Ishikawa (cell line): ENCODE measurements around the gene MRPS22.

Experiments used
- CEBPB ChIP-seq: IDR thresholded peaks from 2 replicates; pipeline ENCODE4 v1.6.1; 2012
- CREB1 ChIP-seq: IDR thresholded peaks from 2 replicates; pipeline ENCODE4 v1.6.1; 2012; ENCODE audit warnings: low read depth
- EGR1 ChIP-seq: IDR thresholded peaks from 2 replicates; pipeline ENCODE4 v1.6.1; 2012
- EP300 ChIP-seq: IDR thresholded peaks from 2 replicates; pipeline ENCODE4 v1.6.1; 2012; ENCODE audit warnings: borderline replicate concordance
- FOXM1 ChIP-seq: IDR thresholded peaks from 2 replicates; pipeline ENCODE4 v1.6.1; 2012; ENCODE audit warnings: low read depth, borderline replicate concordance
- NFIC ChIP-seq: IDR thresholded peaks from 2 replicates; pipeline ENCODE4 v1.6.1; 2012
- RAD21 ChIP-seq: IDR thresholded peaks from 2 replicates; pipeline ENCODE4 v1.6.1; 2012; ENCODE audit warnings: low read depth
- TAF1 ChIP-seq: IDR thresholded peaks from 2 replicates; pipeline ENCODE4 v1.6.1; 2012; ENCODE audit warnings: low read depth, mild to moderate bottlenecking
- TCF12 ChIP-seq: IDR thresholded peaks from 2 replicates; pipeline ENCODE4 v1.6.1; 2012; ENCODE audit warnings: low read depth
- TEAD4 ChIP-seq: IDR thresholded peaks from 2 replicates; pipeline ENCODE4 v1.6.1; 2012
- YY1 ChIP-seq: IDR thresholded peaks from 2 replicates; pipeline ENCODE4 v1.6.1; 2012; ENCODE audit warnings: low read depth
- ZBTB7A ChIP-seq: IDR thresholded peaks from 2 replicates; pipeline ENCODE4 v1.6.1; 2012; ENCODE audit warnings: low read depth
- TF ChIP-seq, protein P1 (sequence below): IDR thresholded peaks from 2 replicates; pipeline ENCODE4 v1.6.1; 2012
- TF ChIP-seq, protein P2 (sequence below): IDR thresholded peaks from 2 replicates; pipeline ENCODE4 v1.6.1; 2012
- TF ChIP-seq, protein P3 (sequence below): IDR thresholded peaks from 2 replicates; pipeline ENCODE4 v1.6.1; 2012; ENCODE audit warnings: low read depth, mild to moderate bottlenecking

MRPS22 gene

DNA sequence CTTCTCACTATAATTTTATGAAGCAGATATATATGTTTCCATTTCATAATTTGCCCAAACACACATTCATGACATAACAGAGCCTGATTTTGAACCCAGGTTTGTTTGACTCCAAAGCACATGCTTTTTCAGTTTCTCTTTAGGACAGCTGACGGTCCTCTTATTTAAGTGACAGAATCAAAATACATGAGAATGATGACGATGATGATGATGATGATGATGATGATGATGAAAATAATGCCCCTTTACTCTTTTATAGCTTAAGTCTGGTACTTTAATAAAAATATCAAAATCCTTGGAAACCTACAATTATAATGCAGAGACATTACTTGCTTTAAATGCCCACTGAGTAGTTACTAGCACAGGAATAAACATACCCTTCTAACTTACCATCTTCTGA, 30.3 kb downstream of the MRPS22 start:
- TF ChIP-seq, protein P1, sequence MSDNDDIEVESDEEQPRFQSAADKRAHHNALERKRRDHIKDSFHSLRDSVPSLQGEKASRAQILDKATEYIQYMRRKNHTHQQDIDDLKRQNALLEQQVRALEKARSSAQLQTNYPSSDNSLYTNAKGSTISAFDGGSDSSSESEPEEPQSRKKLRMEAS, result no peak
- TF ChIP-seq CEBPB, result no peak
- TF ChIP-seq EP300, result no peak
- TF ChIP-seq TEAD4, result no peak
- no peak for TF ChIP-seq TCF12
- no peak for TF ChIP-seq CREB1
- TF ChIP-seq YY1, result no peak
- TF ChIP-seq TAF1, result no peak
- no peak for TF ChIP-seq ZBTB7A

DNA sequence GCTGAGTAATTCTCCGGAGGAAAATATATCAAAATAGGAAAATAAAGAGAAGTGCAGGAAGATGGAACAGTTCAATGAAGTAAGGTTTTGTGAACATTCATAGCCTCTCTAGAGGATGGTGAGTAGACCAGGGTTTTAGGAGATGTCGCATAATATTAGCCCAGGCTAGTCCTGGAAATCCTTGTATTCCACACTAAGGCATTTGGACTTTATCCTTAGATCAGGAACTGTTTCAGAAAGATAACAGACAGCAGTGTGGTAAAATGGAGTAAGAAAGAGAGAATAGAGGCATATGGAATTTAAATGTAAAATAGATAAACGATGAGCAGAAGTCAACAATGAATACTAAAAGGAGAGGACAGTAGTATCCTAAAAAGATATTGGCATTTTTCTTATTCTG, 33.6 kb downstream of the MRPS22 start:
- TF ChIP-seq EP300, result no peak
- no peak for TF ChIP-seq TEAD4
- no peak for TF ChIP-seq CEBPB
- no peak for TF ChIP-seq FOXM1
- TF ChIP-seq RAD21, result no peak
- TF ChIP-seq, protein P1, result no peak
- TF ChIP-seq, protein P2, sequence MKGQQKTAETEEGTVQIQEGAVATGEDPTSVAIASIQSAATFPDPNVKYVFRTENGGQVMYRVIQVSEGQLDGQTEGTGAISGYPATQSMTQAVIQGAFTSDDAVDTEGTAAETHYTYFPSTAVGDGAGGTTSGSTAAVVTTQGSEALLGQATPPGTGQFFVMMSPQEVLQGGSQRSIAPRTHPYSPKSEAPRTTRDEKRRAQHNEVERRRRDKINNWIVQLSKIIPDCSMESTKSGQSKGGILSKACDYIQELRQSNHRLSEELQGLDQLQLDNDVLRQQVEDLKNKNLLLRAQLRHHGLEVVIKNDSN, result no peak
- TF ChIP-seq, protein P3, sequence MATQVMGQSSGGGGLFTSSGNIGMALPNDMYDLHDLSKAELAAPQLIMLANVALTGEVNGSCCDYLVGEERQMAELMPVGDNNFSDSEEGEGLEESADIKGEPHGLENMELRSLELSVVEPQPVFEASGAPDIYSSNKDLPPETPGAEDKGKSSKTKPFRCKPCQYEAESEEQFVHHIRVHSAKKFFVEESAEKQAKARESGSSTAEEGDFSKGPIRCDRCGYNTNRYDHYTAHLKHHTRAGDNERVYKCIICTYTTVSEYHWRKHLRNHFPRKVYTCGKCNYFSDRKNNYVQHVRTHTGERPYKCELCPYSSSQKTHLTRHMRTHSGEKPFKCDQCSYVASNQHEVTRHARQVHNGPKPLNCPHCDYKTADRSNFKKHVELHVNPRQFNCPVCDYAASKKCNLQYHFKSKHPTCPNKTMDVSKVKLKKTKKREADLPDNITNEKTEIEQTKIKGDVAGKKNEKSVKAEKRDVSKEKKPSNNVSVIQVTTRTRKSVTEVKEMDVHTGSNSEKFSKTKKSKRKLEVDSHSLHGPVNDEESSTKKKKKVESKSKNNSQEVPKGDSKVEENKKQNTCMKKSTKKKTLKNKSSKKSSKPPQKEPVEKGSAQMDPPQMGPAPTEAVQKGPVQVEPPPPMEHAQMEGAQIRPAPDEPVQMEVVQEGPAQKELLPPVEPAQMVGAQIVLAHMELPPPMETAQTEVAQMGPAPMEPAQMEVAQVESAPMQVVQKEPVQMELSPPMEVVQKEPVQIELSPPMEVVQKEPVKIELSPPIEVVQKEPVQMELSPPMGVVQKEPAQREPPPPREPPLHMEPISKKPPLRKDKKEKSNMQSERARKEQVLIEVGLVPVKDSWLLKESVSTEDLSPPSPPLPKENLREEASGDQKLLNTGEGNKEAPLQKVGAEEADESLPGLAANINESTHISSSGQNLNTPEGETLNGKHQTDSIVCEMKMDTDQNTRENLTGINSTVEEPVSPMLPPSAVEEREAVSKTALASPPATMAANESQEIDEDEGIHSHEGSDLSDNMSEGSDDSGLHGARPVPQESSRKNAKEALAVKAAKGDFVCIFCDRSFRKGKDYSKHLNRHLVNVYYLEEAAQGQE, result no peak
- TF ChIP-seq ZBTB7A, result no peak
- no peak for TF ChIP-seq EGR1
- TF ChIP-seq CREB1, result no peak
- no peak for TF ChIP-seq TCF12
- no peak for TF ChIP-seq TAF1
- no peak for TF ChIP-seq NFIC
- TF ChIP-seq YY1, result no peak

DNA sequence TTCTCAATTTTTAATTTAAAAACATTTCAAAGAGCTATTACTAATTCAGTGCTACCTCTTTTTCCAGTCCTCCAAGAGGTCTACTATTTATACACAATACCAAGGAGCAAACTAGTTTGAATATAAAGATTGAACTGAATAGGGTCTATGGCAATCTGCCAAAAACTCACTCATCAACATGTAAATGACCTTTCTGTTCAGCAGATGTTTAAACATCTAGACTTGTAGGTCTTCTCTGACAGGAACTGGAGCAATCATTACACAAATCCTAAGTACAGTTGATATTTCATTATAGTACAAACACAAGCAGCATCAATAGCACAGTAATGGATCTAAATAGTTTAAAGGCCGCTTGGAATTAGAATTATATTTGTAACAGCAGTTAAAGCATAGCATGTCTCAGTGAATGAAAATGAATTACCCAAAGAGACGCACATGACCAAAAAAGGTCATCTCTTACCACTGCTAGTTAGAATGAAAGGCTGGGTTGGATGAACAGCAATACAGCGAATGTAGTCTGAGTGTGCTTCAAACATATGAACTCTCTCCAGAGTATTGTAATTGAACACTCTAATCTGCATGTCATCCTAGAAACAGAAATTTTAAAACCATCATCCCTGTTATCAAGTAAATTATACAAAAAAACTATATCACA, 34.9 kb downstream of the MRPS22 start:
- TF ChIP-seq, protein P1, result no peak
- peak; percentile 16; the same call in 1 of the 2 replicates for TF ChIP-seq NFIC

DNA sequence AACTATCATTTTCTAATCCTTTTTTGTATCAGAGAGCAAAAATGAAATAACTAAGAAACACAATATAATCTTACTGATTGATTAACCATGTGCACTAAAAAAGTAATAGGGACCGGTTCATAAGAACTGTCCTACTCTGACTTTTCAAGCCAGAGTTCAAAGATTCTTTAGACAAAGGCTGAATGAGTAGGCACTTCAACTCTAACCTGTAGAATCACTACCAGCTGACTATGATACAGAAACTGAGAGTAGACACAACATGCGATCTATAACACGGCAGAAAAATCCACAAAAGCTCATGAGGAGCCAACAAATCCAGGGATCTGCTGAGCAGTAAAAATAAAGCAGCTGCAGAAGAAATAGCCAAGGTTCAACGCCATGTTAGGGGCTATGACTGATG, 36.8 kb downstream of the MRPS22 start:
- TF ChIP-seq, protein P2, result no peak
- TF ChIP-seq TCF12 (no peak), YY1 (no peak), ZBTB7A (no peak), TEAD4 (no peak), CREB1 (no peak), CEBPB (no peak)
- TF ChIP-seq, protein P1, result no peak

DNA sequence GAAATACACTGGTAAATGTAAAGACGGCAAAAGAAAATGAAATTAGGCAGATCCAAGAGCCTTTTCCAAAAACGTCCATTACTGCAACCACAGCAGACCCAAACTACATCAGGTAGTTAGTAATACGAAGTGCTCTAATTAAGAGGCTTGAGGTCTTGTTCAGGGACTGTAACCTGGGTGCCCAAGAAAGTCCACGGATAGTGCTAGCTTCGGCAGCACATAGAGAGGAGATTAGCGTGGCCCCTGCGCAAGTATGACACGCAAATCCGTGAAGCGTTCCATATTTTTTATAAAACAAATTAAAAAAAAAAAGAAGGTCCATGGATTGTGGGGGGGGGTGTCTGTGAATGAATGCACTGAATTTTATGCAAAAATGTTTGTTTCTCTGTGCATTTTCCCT, 44.3 kb downstream of the MRPS22 start:
- TF ChIP-seq TCF12 (no peak), FOXM1 (no peak), NFIC (no peak), EGR1 (no peak), RAD21 (no peak), YY1 (no peak), CREB1 (no peak), TEAD4 (no peak), TAF1 (no peak), CEBPB (no peak), EP300 (no peak), ZBTB7A (no peak)
- TF ChIP-seq, protein P2, result no peak
- TF ChIP-seq, protein P3, result no peak
- TF ChIP-seq, protein P1, result no peak
